ENCODE data around the gene CAMK2B. TPM values are rescaled to one million over a fixed set of nuclear protein-coding genes. Genes with fewer than 3 reads are reported as not detected.
A peak's percentile ranks its signal among the peaks of the same experiment; 100 is the strongest.

The CAMK2B gene
- polyA plus RNA-seq, 3 donors = 0.13 TPM; not detected in 2

DNA sequence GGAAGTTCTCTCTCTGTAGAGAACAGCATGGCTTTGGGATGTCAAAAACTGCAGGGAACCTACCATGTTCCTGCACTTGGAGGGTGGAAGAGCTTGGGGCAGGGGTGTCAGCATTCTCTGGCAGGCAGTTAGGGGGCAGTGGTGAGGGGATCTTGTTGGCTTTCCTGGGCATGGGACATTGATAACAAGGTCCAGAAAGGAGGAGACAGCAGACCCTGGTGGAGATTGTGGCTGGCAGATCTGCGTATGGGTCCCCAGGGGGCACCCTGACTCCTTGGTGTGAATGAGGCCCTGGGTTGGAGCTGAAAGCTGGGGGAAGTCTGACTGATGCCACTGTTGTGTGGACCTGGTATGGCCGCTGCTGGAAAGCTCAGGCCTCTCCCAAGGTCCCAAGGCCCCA is 22.9 kb upstream of the CAMK2B start:
- Histone ChIP-seq H3K36me3 (replicated peaks in 1 of 2; ENCODE audit: control insufficient read depth in 1 of 2, insufficient read depth in 2 of 2, low read length in 2 of 2) (no peaks in the 10 kb centered on the region), H3K9ac (ENCODE audit: insufficient read depth, low read length, poor library complexity, severe bottlenecking) (no peak overlapping the region), H3K79me2 (ENCODE audit: insufficient read depth, low read length) (no peaks in the 10 kb centered on the region), H3K4me2 (replicated peaks; ENCODE audit: extremely low read depth, low read length, poor library complexity, severe bottlenecking) (no peak overlapping the region), H2AFZ (ENCODE audit: insufficient read depth, low read depth, low read length, poor library complexity, severe bottlenecking) (no peak overlapping the region), H3K27ac (ENCODE audit: low read depth in 1 of 2, low read length in 2 of 2) (no peak overlapping the region), H3K4me3 (replicated peaks in 1 of 3; ENCODE audit: low read depth in 2 of 3, low read length in 3 of 3) (no peak overlapping the region), H3K4me1 (ENCODE audit: control insufficient read depth in 1 of 2, insufficient read depth in 2 of 2, low read length in 2 of 2) (no peaks in the 10 kb centered on the region), H3K27me3 (ENCODE audit: control insufficient read depth in 2 of 2, insufficient read depth in 2 of 2, low read length in 2 of 2) (peaks cover 0 to 5% of the 10 kb centered on the region in 2 donors), H3K9me3 (replicated peaks in 1 of 2; ENCODE audit: control insufficient read depth in 1 of 2, insufficient read depth in 1 of 2, low read length in 2 of 2) (peaks cover 3% of the 10 kb centered on the region in 2 donors), H4K20me1 (ENCODE audit: insufficient read depth, low read length) (no peaks in the 10 kb centered on the region)
- no peaks in the 10 kb centered on the region for H3K4me1 Mint-ChIP-seq
- H3K36me3 Mint-ChIP-seq = no peaks in the 10 kb centered on the region
- H3K27ac Mint-ChIP-seq = no peak overlapping the region
- no peak overlapping the region for H3K4me3 Mint-ChIP-seq
- WGBS (ENCODE audit: insufficient coverage) = 100% methylated on average over 1 of the region's 2 CpGs
- DNase-seq = no peak
- H3K9me3 Mint-ChIP-seq = peaks cover 0 to 17% (median 7%) of the 10 kb centered on the region in 7 donors
- no peak for TF ChIP-seq CTCF (IDR thresholded peaks at IDR 0.05)
- intact Hi-C loops (cut with micrococcal nuclease) = no loop called here
- H3K27me3 Mint-ChIP-seq (ENCODE audit: low read depth in 3 of 3) = peaks cover 5 to 24% (median 7%) of the 10 kb centered on the region in 3 donors

GRCh38 chr7:44347546-44348114 is 22.2 kb upstream of the CAMK2B start:
- H3K27ac Mint-ChIP-seq = peak overlapping the region in 1 of 7 donors; percentile 36
- Histone ChIP-seq H3K27me3 (ENCODE audit: control insufficient read depth in 2 of 2, insufficient read depth in 2 of 2, low read length in 2 of 2) (peaks cover 0 to 5% of the 10 kb centered on the region in 2 donors), H3K27ac (ENCODE audit: low read depth in 1 of 2, low read length in 2 of 2) (no peak overlapping the region), H3K9ac (ENCODE audit: insufficient read depth, low read length, poor library complexity, severe bottlenecking) (no peak overlapping the region), H3K79me2 (ENCODE audit: insufficient read depth, low read length) (no peaks in the 10 kb centered on the region), H4K20me1 (ENCODE audit: insufficient read depth, low read length) (no peaks in the 10 kb centered on the region), H3K9me3 (replicated peaks in 1 of 2; ENCODE audit: control insufficient read depth in 1 of 2, insufficient read depth in 1 of 2, low read length in 2 of 2) (peaks cover 3 to 8% of the 10 kb centered on the region in 2 donors), H3K36me3 (replicated peaks in 1 of 2; ENCODE audit: control insufficient read depth in 1 of 2, insufficient read depth in 2 of 2, low read length in 2 of 2) (no peaks in the 10 kb centered on the region), H3K4me1 (ENCODE audit: control insufficient read depth in 1 of 2, insufficient read depth in 2 of 2, low read length in 2 of 2) (no peaks in the 10 kb centered on the region), H3K4me3 (replicated peaks in 1 of 3; ENCODE audit: low read depth in 2 of 3, low read length in 3 of 3) (no peak overlapping the region), H3K4me2 (replicated peaks; ENCODE audit: extremely low read depth, low read length, poor library complexity, severe bottlenecking) (no peak overlapping the region), H2AFZ (ENCODE audit: insufficient read depth, low read depth, low read length, poor library complexity, severe bottlenecking) (no peak overlapping the region)
- intact Hi-C loops (cut with micrococcal nuclease) = no loop called here
- no peak overlapping the region for H3K4me3 Mint-ChIP-seq
- H3K36me3 Mint-ChIP-seq = no peaks in the 10 kb centered on the region
- no peak for DNase-seq
- TF ChIP-seq CTCF (IDR thresholded peaks at IDR 0.05) = no peak
- H3K27me3 Mint-ChIP-seq (ENCODE audit: low read depth in 3 of 3) = peaks cover 5 to 23% (median 7%) of the 10 kb centered on the region in 3 donors
- H3K4me1 Mint-ChIP-seq = no peaks in the 10 kb centered on the region
- H3K9me3 Mint-ChIP-seq = peaks cover 0 to 17% (median 8%) of the 10 kb centered on the region in 7 donors

All from CD14-positive monocyte (primary cell).